HuH-7 (cell line): Measurements from ENCODE around the gene TMEM179.

Experiments used
- DNase-seq: peaks from one replicate; pipeline ENCODE4 v3.0.0; 2011; ENCODE audit warnings: low spot score

TMEM179 gene

GRCh38 chr14:104598910-104599273 lies 5.7 kb downstream of the TMEM179 start:
- DNase-seq: no peak

- no peak for DNase-seq
Measured at GRCh38 chr14:104598039-104598909, 6.3 kb downstream of the TMEM179 start.

DNA sequence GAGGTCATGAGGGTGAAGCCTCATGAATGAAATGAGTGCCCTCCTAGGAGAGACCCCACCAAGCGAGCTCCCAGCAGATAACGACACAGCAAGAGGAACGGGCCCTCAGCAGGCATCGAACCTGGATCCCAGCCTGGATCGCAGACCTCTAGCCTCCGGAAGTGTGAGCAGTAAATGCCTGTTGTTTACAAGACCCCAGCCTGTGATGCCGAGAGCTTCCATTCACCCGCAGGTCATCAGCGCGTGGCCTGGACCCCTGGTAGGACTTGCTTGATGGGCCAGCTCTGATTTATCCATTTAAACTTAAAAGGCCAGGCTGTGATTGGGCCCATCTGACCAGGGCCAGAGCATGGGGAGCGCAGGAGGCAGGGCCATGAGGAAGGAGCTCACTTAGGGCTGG lies 7.0 kb downstream of the TMEM179 start:
- DNase-seq: no peak

GRCh38 chr14:104596927-104597351 lies 7.6 kb downstream of the TMEM179 start:
- no peak for DNase-seq

DNA sequence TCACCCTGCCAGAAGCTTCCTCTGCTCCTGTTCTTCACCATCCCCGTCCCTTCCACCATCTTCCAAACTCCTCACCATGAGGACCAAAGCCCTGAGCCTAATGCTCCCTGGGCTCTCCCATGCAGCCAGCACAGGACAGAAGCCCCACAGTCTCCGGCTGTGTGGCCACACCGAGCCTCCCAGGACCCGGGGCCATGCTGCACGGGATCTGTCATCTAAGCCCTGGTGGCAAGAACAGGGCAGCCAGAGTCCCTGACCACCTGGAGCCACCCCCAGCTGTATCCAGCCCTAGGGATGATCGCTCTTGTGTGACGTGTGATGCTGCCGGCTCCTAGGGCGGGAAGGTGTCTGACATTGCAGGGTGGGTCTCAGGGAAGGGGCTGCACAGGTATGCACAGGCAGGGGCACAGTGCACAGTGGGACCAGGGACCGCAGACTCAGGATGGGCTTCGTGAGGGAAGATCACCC lies 8.1 kb downstream of the TMEM179 start:
- no peak for DNase-seq

- no peak for DNase-seq
Measured at GRCh38 chr14:104595911-104596450, 8.6 kb downstream of the TMEM179 start.

DNA sequence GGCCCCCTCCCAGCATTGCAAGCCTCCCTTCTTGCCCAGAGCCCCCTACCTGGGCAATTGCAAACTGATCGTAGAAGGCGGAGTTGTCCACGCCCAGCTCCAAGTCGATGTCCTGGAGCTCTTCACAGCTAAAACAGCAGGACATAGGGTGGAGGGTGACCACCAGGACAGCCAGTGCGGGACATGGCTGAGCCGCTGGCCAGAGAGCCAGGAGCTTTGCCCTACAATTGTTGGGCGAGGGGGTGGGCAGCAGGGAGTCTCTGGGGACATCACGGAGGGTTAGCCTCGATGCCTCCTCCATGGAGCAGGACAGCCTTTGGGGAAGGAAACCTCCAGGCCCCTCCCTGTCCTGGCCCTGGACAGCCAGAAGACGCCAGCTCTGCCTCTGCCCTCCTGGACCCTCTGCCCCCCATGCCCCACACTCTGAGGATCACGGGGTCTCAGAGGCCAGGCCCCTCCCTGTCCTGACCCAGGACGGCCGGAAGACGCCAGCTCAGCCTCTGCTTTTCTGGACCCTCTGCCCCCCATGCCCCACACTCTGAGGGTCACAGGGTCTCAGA lies 9.4 kb downstream of the TMEM179 start:
- no peak for DNase-seq

DNA sequence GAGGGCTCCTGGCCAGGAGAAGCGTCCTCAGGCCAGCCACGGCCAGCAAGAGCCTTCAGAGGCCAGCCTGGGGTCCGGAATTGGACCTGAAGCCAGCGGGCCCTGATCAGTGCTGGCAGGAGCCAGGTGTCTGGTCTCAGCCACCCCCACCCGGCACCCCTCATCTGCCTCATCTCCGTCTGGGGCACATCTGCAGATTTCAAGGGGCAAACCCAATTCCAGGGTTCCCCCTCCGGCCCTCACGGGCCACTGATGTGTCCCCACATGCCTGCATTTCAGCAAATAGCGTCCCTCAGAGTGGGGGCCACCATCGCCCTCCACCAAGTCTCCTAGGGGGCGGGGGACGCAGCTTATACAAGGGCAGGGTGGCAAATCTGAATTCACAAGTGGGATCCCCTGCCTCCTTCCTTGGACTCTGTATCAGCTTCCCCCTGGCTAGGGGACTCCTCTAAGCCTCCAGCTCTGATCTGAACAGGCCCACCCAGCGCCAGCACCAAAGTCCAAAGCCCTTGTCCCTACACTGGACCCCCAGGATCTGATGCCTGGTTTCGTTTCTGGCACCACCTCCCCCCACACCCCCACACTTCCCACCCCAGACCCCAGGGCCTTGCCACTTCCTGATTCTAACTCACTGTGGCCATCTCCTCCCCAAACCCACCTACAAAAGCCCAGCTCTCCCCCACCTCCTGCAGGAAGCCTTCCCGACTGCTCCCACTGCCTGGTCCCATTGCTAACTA lies 10.1 kb downstream of the TMEM179 start:
- no peak for DNase-seq

DNA sequence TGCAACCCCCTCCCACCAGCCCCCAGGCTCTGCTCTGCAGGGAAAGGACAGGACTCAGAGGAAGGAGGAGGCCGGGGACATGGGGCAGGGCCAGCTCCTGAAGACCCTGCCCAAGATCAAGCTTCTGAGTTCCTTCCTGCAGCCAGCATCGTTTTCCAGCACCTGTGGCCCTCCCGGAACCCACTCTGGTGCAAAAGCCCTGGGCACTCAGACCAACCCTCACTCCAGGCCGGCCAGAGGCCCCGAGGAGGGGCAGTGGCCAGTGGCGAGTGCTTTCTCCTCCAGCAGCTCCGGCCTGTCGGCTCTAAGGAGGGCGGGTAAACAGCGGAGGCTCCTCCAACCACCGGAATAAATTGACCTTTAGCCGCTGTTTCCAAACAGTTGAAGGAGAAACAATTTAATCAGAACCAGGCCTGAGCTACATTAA lies 10.8 kb downstream of the TMEM179 start:
- DNase-seq: no peak

DNA sequence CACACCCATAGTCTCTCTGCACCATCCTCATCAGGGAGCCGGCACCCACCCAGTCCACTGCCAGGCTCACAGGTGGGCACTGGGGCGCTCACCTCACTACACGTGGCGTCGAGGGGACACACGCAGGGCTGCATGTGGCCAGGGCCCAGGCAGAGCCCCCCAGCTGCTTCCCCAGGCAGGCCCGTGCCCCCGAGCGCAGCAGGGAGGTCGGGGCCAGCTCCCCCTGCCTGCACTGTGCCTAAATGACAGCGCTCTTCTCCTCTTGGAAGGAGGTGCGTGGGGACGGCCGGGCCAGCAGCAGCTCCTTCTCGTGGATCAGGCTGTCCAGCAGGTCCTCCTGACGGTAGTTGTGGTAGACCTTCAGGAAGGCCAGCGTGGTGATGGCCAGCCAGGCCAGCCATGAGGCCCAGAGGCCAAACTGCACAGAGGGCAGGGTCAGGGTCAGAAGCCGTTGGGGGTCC lies 11.3 kb downstream of the TMEM179 start:
- DNase-seq: no peak

DNA sequence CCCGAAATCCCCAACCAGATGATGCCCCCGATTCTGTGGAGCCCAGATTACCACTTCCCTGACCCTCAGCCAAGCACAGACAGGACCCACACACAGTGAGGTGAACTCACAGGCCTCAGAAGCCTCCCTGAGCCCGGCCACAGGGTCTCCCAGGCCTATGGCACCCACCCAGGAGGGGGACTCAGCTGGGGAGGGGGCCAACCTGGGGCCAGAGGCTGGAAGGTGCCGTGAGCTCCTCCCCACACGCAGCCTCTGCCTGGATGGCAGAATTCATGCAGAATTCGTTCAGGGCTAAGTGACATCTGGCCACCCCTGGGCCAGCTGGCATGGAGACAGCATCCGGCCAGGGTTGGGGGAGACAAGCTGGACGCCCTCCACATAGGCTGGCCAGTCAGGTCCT lies 11.8 kb downstream of the TMEM179 start:
- no peak for DNase-seq

DNA sequence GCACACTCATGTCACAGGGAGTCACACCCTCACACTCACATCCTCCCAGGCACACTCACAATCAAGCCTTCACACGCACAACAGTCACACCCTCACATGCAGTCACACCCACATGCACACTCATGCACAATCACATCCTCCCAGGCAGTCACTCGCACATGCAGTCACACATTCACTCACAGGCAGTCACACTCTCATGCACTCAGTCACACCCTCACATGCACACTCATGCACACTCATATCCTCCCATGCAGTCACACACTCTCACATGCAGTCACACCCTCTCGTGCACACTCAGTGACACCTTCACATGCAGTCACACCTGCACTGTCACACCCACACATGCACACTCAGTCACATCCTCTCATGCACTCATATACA lies 12.3 kb downstream of the TMEM179 start:
- DNase-seq: no peak

- no peak for DNase-seq
Measured at GRCh38 chr14:104591506-104592291, 12.9 kb downstream of the TMEM179 start.

- no peak for DNase-seq
Measured at GRCh38 chr14:104591031-104591430, 13.5 kb downstream of the TMEM179 start.

DNA sequence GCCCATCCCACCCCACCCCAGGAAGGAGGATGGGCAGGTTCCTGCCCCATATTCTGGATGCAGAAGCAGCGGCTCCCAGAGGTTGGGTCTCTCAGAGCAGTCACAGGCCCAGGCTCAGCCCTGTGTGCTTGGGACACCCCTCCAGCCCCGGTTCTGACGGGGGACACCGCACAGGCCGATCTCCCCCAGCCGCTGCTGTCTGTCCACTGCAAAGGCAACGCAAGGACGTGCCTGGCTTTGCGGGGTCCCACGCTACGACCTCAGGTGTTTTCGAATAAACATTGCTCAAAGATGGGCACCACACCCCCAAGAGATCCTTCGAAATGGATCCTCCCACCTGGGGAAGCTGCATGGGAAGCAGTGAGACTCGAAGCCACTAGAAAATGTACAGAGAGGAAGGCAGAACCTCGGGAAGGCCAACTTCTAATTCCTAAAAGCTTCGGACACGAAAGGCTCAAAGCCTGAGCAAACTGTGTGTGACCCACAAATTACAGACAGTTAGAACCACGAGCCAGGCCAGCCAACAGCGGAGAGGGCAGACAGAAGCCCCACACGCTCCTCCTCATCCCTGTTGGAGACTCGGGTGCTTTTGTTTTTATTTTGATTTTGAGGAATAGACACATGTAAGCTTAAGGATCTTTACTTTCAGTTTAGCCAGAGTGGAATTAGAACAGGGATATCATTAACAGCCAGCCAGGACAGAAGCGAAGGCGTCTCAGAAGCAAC lies 14.2 kb downstream of the TMEM179 start:
- no peak for DNase-seq

DNA sequence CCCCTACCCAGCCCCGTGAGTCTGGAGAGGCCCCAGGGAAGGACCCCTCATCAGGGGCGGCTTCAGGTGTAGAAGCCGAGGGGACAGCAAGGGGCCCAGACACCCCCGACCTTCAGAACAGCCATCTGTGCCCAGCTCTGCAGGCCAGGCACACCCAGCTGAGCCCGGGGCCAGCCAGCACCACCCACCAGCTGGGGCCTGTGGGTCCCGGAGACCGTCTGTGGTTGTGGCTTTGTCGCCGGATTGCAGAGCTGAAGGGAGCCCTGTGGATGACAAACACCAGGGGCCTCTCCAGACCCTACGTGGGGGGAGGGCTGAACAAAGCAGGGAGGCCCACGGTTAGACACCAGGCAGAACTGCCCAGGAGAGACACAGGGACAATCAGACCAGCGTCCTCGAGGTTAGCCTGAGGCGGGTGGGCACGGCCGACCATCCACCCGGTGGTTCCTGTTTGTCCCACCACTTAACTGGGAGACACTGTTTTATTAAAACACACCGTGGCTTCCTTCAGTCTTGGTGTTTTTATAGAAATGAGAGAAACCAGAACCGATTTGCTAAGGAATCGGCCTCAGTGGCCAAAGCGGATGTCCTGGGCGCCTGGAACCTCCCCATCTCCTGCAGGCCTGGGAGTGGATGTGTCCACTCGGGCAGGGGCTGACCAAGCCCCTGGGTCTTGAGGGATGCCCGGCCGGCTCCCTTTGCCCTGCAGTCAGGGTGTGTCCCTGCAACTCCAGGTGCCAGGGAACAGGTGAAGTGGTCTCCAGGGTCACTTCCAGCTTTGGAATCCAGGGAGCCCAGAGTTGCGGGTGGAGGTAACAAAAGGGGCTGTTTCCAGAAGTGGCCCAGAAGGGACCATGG lies 15.0 kb downstream of the TMEM179 start:
- no peak for DNase-seq

DNA sequence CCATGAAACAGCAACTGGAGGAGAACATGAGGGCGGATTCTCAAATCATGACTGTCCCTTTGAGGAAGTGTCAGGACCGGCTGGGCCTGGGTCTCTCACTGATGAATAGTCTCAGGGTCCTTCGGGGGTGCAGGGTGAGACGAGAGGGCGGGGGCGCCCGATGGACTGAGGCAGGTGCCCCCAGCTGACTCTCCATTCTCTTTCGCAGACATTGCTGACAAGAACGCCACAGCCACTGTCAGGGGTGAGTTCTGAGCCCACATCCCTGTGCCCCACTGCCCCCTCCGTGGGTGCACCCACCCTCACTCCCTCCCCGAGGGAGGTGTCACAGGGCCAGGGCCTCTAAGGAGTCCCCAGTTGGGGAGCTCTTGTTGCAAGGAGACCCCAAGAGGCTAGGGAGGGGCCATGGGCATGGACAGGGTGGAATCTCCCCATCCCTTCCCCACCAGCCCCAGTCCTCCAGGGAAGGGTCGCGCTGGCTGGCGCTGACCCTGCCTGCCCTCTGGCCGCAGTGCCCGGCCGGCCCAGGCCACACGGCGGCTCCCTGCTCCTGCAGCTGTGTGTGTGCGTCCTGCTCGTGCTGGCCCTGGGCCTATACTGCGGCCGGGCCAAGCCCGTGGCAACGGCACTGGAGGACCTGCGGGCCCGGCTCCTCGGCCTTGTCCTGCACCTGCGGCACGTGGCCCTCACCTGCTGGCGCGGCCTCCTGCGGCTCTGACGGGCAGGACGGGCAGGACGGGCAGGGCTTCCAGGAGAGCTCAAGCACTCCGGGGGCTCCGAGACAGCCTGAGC lies 16.3 kb downstream of the TMEM179 start:
- no peak for DNase-seq

DNA sequence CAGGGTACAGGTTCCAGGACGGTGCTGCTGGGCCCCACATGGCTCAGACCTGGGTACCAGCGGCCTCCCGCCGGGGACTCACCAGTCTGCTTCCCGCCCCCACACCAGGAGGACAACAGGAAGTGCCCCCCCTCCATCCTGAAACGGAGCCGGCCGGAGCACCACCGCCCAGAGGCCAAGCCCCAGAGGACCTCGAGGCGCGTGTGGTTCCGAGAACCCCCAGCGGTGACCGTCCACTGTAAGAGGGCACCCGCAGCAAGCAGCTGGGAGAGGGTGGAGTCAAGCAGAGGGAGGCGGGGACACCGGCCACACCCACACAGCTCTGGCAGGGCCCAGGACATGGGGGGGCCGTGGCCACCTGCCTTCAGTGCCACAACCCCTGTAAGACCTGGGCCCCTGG lies 16.9 kb downstream of the TMEM179 start:
- no peak for DNase-seq
